Activated CD8-positive, alpha-beta memory T cell treated with anti-CD3 and anti-CD28 coated beads, Interleukin-2, amount 10 ng/mL, durations not matched to agents 7 days and 5 days (primary cell): ENCODE measurements around the gene CHST8. TPM values are rescaled to one million over a fixed set of nuclear protein-coding genes. Genes with fewer than 3 reads are reported as not detected.

Experiments used
- ATAC-seq: fragments of 150-1000 bp; cut with Tn5 transposase; one replicate; pipeline ENCODE4 v1.10.0; 2021; ENCODE audit warnings: moderate library complexity
- CTCF ChIA-PET: fragments of 350-600 bp; sonication (Branson Sonifier 250); formaldehyde crosslinking; loops from one replicate; lab custom pipeline; 2021; ENCODE audit warnings: antibody characterized with exemption; lab: Charles Lee
- DNase-seq: peaks from one replicate; pipeline ENCODE4 v3.0.0-alpha.2; 2020
- H3K27ac Mint-ChIP-seq: one replicate; pipeline ENCODE4 v1.8.0; 2021; ENCODE audit warnings: mild to moderate bottlenecking, mixed read lengths
- H3K27me3 Mint-ChIP-seq: one replicate; pipeline ENCODE4 v1.8.0; 2021; ENCODE audit warnings: mixed read lengths
- H3K36me3 Mint-ChIP-seq: one replicate; pipeline ENCODE4 v1.8.0; 2021; ENCODE audit warnings: mild to moderate bottlenecking, mixed read lengths
- H3K4me1 Mint-ChIP-seq: one replicate; pipeline ENCODE4 v1.8.0; 2021; ENCODE audit warnings: mixed read lengths
- H3K4me3 Mint-ChIP-seq: one replicate; pipeline ENCODE4 v1.8.0; 2021; ENCODE audit warnings: mild to moderate bottlenecking, moderate library complexity, mixed read lengths
- H3K9me3 Mint-ChIP-seq: one replicate; pipeline ENCODE4 v1.8.0; 2022; ENCODE audit warnings: low read depth, mixed read lengths
- total RNA-seq, 2 experiments: library from RNA; stranded (reverse); gene quantifications; one replicate each; pipeline ENCODE4 v1.2.3, GENCODE V29; 2021

CHST8 gene
- total RNA-seq, 2 experiments from 2014 or later: not detected

GRCh38 chr19:33730858-33731607 is 109.3 kb downstream of the CHST8 start:
- Mint-ChIP-seq H3K4me1 (no peaks in the 10 kb centered on the region), H3K9me3 (no peaks in the 10 kb centered on the region), H3K27ac (no peak overlapping the region), H3K27me3 (no peaks in the 10 kb centered on the region), H3K36me3 (no peaks in the 10 kb centered on the region), H3K4me3 (no peak overlapping the region)
- no peak for DNase-seq
- CTCF ChIA-PET: no interaction called here
- no peak for ATAC-seq

GRCh38 chr19:33731881-33732280 is 110.1 kb downstream of the CHST8 start:
- H3K27ac Mint-ChIP-seq: no peak overlapping the region
- DNase-seq (no peak), ATAC-seq (no peak)
- H3K4me3 Mint-ChIP-seq: no peak overlapping the region
- no peaks in the 10 kb centered on the region for H3K4me1 Mint-ChIP-seq
- no peaks in the 10 kb centered on the region for H3K27me3 Mint-ChIP-seq
- no peaks in the 10 kb centered on the region for H3K36me3 Mint-ChIP-seq
- no peaks in the 10 kb centered on the region for H3K9me3 Mint-ChIP-seq
- CTCF ChIA-PET: no interaction called here

GRCh38 chr19:33734913-33735312 is 113.2 kb downstream of the CHST8 start:
- Mint-ChIP-seq H3K27me3 (no peaks in the 10 kb centered on the region), H3K4me3 (no peak overlapping the region), H3K9me3 (no peaks in the 10 kb centered on the region), H3K27ac (no peak overlapping the region), H3K4me1 (no peaks in the 10 kb centered on the region), H3K36me3 (no peaks in the 10 kb centered on the region)
- DNase-seq (no peak), ATAC-seq (no peak)
- CTCF ChIA-PET: no interaction called here

- H3K36me3 Mint-ChIP-seq: no peaks in the 10 kb centered on the region
- H3K27ac Mint-ChIP-seq: no peak overlapping the region
- ATAC-seq (no peak), DNase-seq (no peak)
- no peaks in the 10 kb centered on the region for H3K4me1 Mint-ChIP-seq
- CTCF ChIA-PET: no interaction called here
- H3K4me3 Mint-ChIP-seq: no peak overlapping the region
- no peaks in the 10 kb centered on the region for H3K9me3 Mint-ChIP-seq
- H3K27me3 Mint-ChIP-seq: no peaks in the 10 kb centered on the region
Observed at GRCh38 chr19:33736158-33736557, 114.4 kb downstream of the CHST8 start.

- H3K4me1 Mint-ChIP-seq: no peaks in the 10 kb centered on the region
- H3K36me3 Mint-ChIP-seq: no peaks in the 10 kb centered on the region
- ATAC-seq: no peak
- no peak overlapping the region for H3K4me3 Mint-ChIP-seq
- H3K9me3 Mint-ChIP-seq: no peaks in the 10 kb centered on the region
- CTCF ChIA-PET: no interaction called here
- H3K27ac Mint-ChIP-seq: no peak overlapping the region
- no peaks in the 10 kb centered on the region for H3K27me3 Mint-ChIP-seq
- no peak for DNase-seq
Observed at GRCh38 chr19:33736787-33737186, 115.0 kb downstream of the CHST8 start.

- no peak overlapping the region for H3K4me3 Mint-ChIP-seq
- H3K27me3 Mint-ChIP-seq: no peaks in the 10 kb centered on the region
- CTCF ChIA-PET: no interaction called here
- H3K4me1 Mint-ChIP-seq: no peaks in the 10 kb centered on the region
- H3K27ac Mint-ChIP-seq: no peak overlapping the region
- DNase-seq: no peak
- no peaks in the 10 kb centered on the region for H3K36me3 Mint-ChIP-seq
- no peaks in the 10 kb centered on the region for H3K9me3 Mint-ChIP-seq
- ATAC-seq: no peak
Observed at GRCh38 chr19:33737681-33738371, 116.1 kb downstream of the CHST8 start.

- Mint-ChIP-seq H3K4me3 (no peak overlapping the region), H3K4me1 (no peaks in the 10 kb centered on the region), H3K36me3 (no peaks in the 10 kb centered on the region), H3K9me3 (no peaks in the 10 kb centered on the region), H3K27me3 (no peaks in the 10 kb centered on the region), H3K27ac (no peak overlapping the region)
- ATAC-seq (no peak), DNase-seq (peak; percentile 43)
- CTCF ChIA-PET: interaction anchor here (1.9 kb wide), 1 partner anchor 37 kb away, joined by 5 read pairs; no protein-coding TSS in a partner anchor
Observed at GRCh38 chr19:33740811-33741396, 119.2 kb downstream of the CHST8 start.

- Mint-ChIP-seq H3K9me3 (no peaks in the 10 kb centered on the region), H3K36me3 (no peaks in the 10 kb centered on the region), H3K4me1 (no peaks in the 10 kb centered on the region), H3K27me3 (no peaks in the 10 kb centered on the region), H3K4me3 (no peak overlapping the region), H3K27ac (no peak overlapping the region)
- no peak for DNase-seq
- no peak for ATAC-seq
- CTCF ChIA-PET: no interaction called here
Observed at GRCh38 chr19:33745297-33745696, 123.5 kb downstream of the CHST8 start.

GRCh38 chr19:33746159-33746558 is 124.4 kb downstream of the CHST8 start:
- DNase-seq (no peak), ATAC-seq (no peak)
- Mint-ChIP-seq H3K36me3 (no peaks in the 10 kb centered on the region), H3K4me3 (no peak overlapping the region), H3K4me1 (no peaks in the 10 kb centered on the region), H3K27me3 (no peaks in the 10 kb centered on the region), H3K9me3 (no peaks in the 10 kb centered on the region), H3K27ac (no peak overlapping the region)
- CTCF ChIA-PET: no interaction called here

GRCh38 chr19:33747273-33747672 is 125.5 kb downstream of the CHST8 start:
- ATAC-seq (no peak), DNase-seq (no peak)
- Mint-ChIP-seq H3K4me1 (no peaks in the 10 kb centered on the region), H3K9me3 (no peaks in the 10 kb centered on the region), H3K27me3 (no peaks in the 10 kb centered on the region), H3K27ac (no peak overlapping the region), H3K4me3 (no peak overlapping the region), H3K36me3 (no peaks in the 10 kb centered on the region)
- CTCF ChIA-PET: interaction anchor here (0.9 kb wide), 1 partner anchor 31 kb away, joined by 3 read pairs; no protein-coding TSS in a partner anchor

- H3K9me3 Mint-ChIP-seq: no peaks in the 10 kb centered on the region
- no peaks in the 10 kb centered on the region for H3K27me3 Mint-ChIP-seq
- H3K4me1 Mint-ChIP-seq: no peaks in the 10 kb centered on the region
- no peak for DNase-seq
- no peaks in the 10 kb centered on the region for H3K36me3 Mint-ChIP-seq
- no peak overlapping the region for H3K27ac Mint-ChIP-seq
- ATAC-seq: no peak
- CTCF ChIA-PET: no interaction called here
- no peak overlapping the region for H3K4me3 Mint-ChIP-seq
Observed at GRCh38 chr19:33748231-33748630, 126.5 kb downstream of the CHST8 start.

- Mint-ChIP-seq H3K36me3 (no peaks in the 10 kb centered on the region), H3K4me1 (no peaks in the 10 kb centered on the region), H3K27ac (no peak overlapping the region), H3K9me3 (no peaks in the 10 kb centered on the region), H3K27me3 (no peaks in the 10 kb centered on the region), H3K4me3 (no peak overlapping the region)
- no peak for ATAC-seq
- CTCF ChIA-PET: no interaction called here
- no peak for DNase-seq
Observed at GRCh38 chr19:33749016-33749415, 127.3 kb downstream of the CHST8 start.

- DNase-seq (no peak), ATAC-seq (no peak)
- H3K27me3 Mint-ChIP-seq: no peaks in the 10 kb centered on the region
- H3K9me3 Mint-ChIP-seq: no peaks in the 10 kb centered on the region
- H3K27ac Mint-ChIP-seq: no peak overlapping the region
- no peaks in the 10 kb centered on the region for H3K4me1 Mint-ChIP-seq
- CTCF ChIA-PET: no interaction called here
- no peak overlapping the region for H3K4me3 Mint-ChIP-seq
- no peaks in the 10 kb centered on the region for H3K36me3 Mint-ChIP-seq
Observed at GRCh38 chr19:33749619-33750175, 127.9 kb downstream of the CHST8 start.
